ENCODE results near the gene TMEM167B.
"Not testable (repeated sequence)": the region's sequence is repeated elsewhere in the genome, so short reads cannot be mapped to it uniquely, and the experiment has no call there.

Gene TMEM167B

GRCh38 chr1:109090196-109091077, at the start of gene TMEM167B:
TSS of gene TMEM167B (plus strand) at chr1:109090764. CDS start at chr1:109090873, 109 bp downstream.
- no peaks in the 10 kb centered on the region for H3K27me3 ChIP-seq (ENCODE audit: control insufficient read depth, insufficient read depth, low read length)
- H3K9me3 ChIP-seq (ENCODE audit: control insufficient read depth, insufficient read depth, low read depth, low read length), result no peaks in the 10 kb centered on the region
- H3K4me1 ChIP-seq (ENCODE audit: control insufficient read depth, insufficient read depth, low read length), result peaks cover 11% of the 10 kb centered on the region; the same call in 1 of the 2 replicates
- peak within 1 kb of the TSS; percentile 0; the same call in 1 of the 2 replicates for H3K27ac ChIP-seq (ENCODE audit: low read depth, low read length)
- H3K4me3 ChIP-seq (ENCODE audit: low read depth, low read length), result peak within 1 kb of the TSS; percentile 76
- peaks cover 7% of the 10 kb centered on the region for H3K36me3 ChIP-seq (ENCODE audit: control insufficient read depth, insufficient read depth, low read length)
- H3K9ac ChIP-seq (ENCODE audit: low read length), result peak within 1 kb of the TSS; percentile 50

GRCh38 chr1:109040989-109041620, 49.5 kb upstream of the TMEM167B start:
- Histone ChIP-seq H3K4me1 (ENCODE audit: control insufficient read depth, insufficient read depth, low read length) (no peaks in the 10 kb centered on the region), H3K27me3 (ENCODE audit: control insufficient read depth, insufficient read depth, low read length) (no peaks in the 10 kb centered on the region), H3K9ac (ENCODE audit: low read length) (peak overlapping the region; percentile 70), H3K27ac (ENCODE audit: low read depth, low read length) (no peak overlapping the region), H3K36me3 (ENCODE audit: control insufficient read depth, insufficient read depth, low read length) (no peaks in the 10 kb centered on the region), H3K9me3 (ENCODE audit: control insufficient read depth, insufficient read depth, low read depth, low read length) (no peaks in the 10 kb centered on the region), H3K4me3 (ENCODE audit: low read depth, low read length) (peak overlapping the region; percentile 97)

GRCh38 chr1:109041621-109042468, 48.7 kb upstream of the TMEM167B start, which contains the start of gene WDR47:
TSS of gene WDR47 (minus strand) at chr1:109042102. CDS start at chr1:109023512, 18,590 bp downstream.
- Histone ChIP-seq H3K9me3 (ENCODE audit: control insufficient read depth, insufficient read depth, low read depth, low read length) (no peaks in the 10 kb centered on the region), H3K36me3 (ENCODE audit: control insufficient read depth, insufficient read depth, low read length) (no peaks in the 10 kb centered on the region), H3K4me3 (ENCODE audit: low read depth, low read length) (peak within 1 kb of the TSS; percentile 97), H3K4me1 (ENCODE audit: control insufficient read depth, insufficient read depth, low read length) (no peaks in the 10 kb centered on the region), H3K9ac (ENCODE audit: low read length) (peak within 1 kb of the TSS; percentile 70), H3K27ac (ENCODE audit: low read depth, low read length) (peak within 1 kb of the TSS; percentile 37; the same call in 1 of the 2 replicates), H3K27me3 (ENCODE audit: control insufficient read depth, insufficient read depth, low read length) (no peaks in the 10 kb centered on the region)

- no peak overlapping the region for H3K4me3 ChIP-seq (ENCODE audit: low read depth, low read length)
Measured at GRCh38 chr1:109045595-109045994, 45.0 kb upstream of the TMEM167B start.

GRCh38 chr1:109046671-109047070, 43.9 kb upstream of the TMEM167B start:
- Histone ChIP-seq H3K9ac (ENCODE audit: low read length) (no peak overlapping the region), H3K36me3 (ENCODE audit: control insufficient read depth, insufficient read depth, low read length) (no peaks in the 10 kb centered on the region), H3K9me3 (ENCODE audit: control insufficient read depth, insufficient read depth, low read depth, low read length) (no peaks in the 10 kb centered on the region), H3K27me3 (ENCODE audit: control insufficient read depth, insufficient read depth, low read length) (no peaks in the 10 kb centered on the region), H3K4me3 (ENCODE audit: low read depth, low read length) (no peak overlapping the region), H3K27ac (ENCODE audit: low read depth, low read length) (no peak overlapping the region), H3K4me1 (ENCODE audit: control insufficient read depth, insufficient read depth, low read length) (no peaks in the 10 kb centered on the region)

More at GRCh38 chr1:109045595-109045994, 45.0 kb upstream of the TMEM167B start:
- H3K9ac ChIP-seq (ENCODE audit: low read length), result no peak overlapping the region
- no peak overlapping the region for H3K27ac ChIP-seq (ENCODE audit: low read depth, low read length)
- H3K4me1 ChIP-seq (ENCODE audit: control insufficient read depth, insufficient read depth, low read length), result no peaks in the 10 kb centered on the region
- H3K36me3 ChIP-seq (ENCODE audit: control insufficient read depth, insufficient read depth, low read length), result no peaks in the 10 kb centered on the region
- H3K27me3 ChIP-seq (ENCODE audit: control insufficient read depth, insufficient read depth, low read length), result no peaks in the 10 kb centered on the region
- H3K9me3 ChIP-seq (ENCODE audit: control insufficient read depth, insufficient read depth, low read depth, low read length), result no peaks in the 10 kb centered on the region

- no peaks in the 10 kb centered on the region for H3K36me3 ChIP-seq (ENCODE audit: control insufficient read depth, insufficient read depth, low read length)
- peaks cover 2% of the 10 kb centered on the region; the same call in 1 of the 2 replicates for H3K9me3 ChIP-seq (ENCODE audit: control insufficient read depth, insufficient read depth, low read depth, low read length)
- no peaks in the 10 kb centered on the region for H3K27me3 ChIP-seq (ENCODE audit: control insufficient read depth, insufficient read depth, low read length)
- H3K27ac ChIP-seq (ENCODE audit: low read depth, low read length), result no peak overlapping the region
- no peak overlapping the region for H3K4me3 ChIP-seq (ENCODE audit: low read depth, low read length)
- no peak overlapping the region for H3K9ac ChIP-seq (ENCODE audit: low read length)
- H3K4me1 ChIP-seq (ENCODE audit: control insufficient read depth, insufficient read depth, low read length), result no peaks in the 10 kb centered on the region
Measured at GRCh38 chr1:109047339-109047738, 43.2 kb upstream of the TMEM167B start.

GRCh38 chr1:109048335-109048734, 42.2 kb upstream of the TMEM167B start:
- Histone ChIP-seq H3K9me3 (ENCODE audit: control insufficient read depth, insufficient read depth, low read depth, low read length) (peaks cover 6% of the 10 kb centered on the region; the same call in 1 of the 2 replicates), H3K27me3 (ENCODE audit: control insufficient read depth, insufficient read depth, low read length) (no peaks in the 10 kb centered on the region), H3K36me3 (ENCODE audit: control insufficient read depth, insufficient read depth, low read length) (no peaks in the 10 kb centered on the region), H3K9ac (ENCODE audit: low read length) (no peak overlapping the region), H3K4me3 (ENCODE audit: low read depth, low read length) (no peak overlapping the region), H3K4me1 (ENCODE audit: control insufficient read depth, insufficient read depth, low read length) (no peaks in the 10 kb centered on the region), H3K27ac (ENCODE audit: low read depth, low read length) (no peak overlapping the region)

- H3K27ac ChIP-seq (ENCODE audit: low read depth, low read length), result no peak overlapping the region
- peaks cover 6% of the 10 kb centered on the region; the same call in 1 of the 2 replicates for H3K9me3 ChIP-seq (ENCODE audit: control insufficient read depth, insufficient read depth, low read depth, low read length)
- H3K4me1 ChIP-seq (ENCODE audit: control insufficient read depth, insufficient read depth, low read length), result no peaks in the 10 kb centered on the region
- H3K9ac ChIP-seq (ENCODE audit: low read length), result no peak overlapping the region
- H3K27me3 ChIP-seq (ENCODE audit: control insufficient read depth, insufficient read depth, low read length), result no peaks in the 10 kb centered on the region
- H3K4me3 ChIP-seq (ENCODE audit: low read depth, low read length), result no peak overlapping the region
- H3K36me3 ChIP-seq (ENCODE audit: control insufficient read depth, insufficient read depth, low read length), result no peaks in the 10 kb centered on the region
Measured at GRCh38 chr1:109050228-109050995, 40.2 kb upstream of the TMEM167B start.

GRCh38 chr1:109052145-109052544, 38.4 kb upstream of the TMEM167B start:
- not testable (repeated sequence) for H3K4me3 ChIP-seq (ENCODE audit: low read depth, low read length); H3K27ac ChIP-seq (ENCODE audit: low read depth, low read length); H3K36me3 ChIP-seq (ENCODE audit: control insufficient read depth, insufficient read depth, low read length); H3K9ac ChIP-seq (ENCODE audit: low read length); H3K4me1 ChIP-seq (ENCODE audit: control insufficient read depth, insufficient read depth, low read length); H3K9me3 ChIP-seq (ENCODE audit: control insufficient read depth, insufficient read depth, low read depth, low read length); H3K27me3 ChIP-seq (ENCODE audit: control insufficient read depth, insufficient read depth, low read length)

GRCh38 chr1:109056064-109056463, 34.5 kb upstream of the TMEM167B start:
- no peak overlapping the region for H3K27ac ChIP-seq (ENCODE audit: low read depth, low read length)
- peaks cover 6% of the 10 kb centered on the region; the same call in 1 of the 2 replicates for H3K9me3 ChIP-seq (ENCODE audit: control insufficient read depth, insufficient read depth, low read depth, low read length)
- H3K4me1 ChIP-seq (ENCODE audit: control insufficient read depth, insufficient read depth, low read length), result no peaks in the 10 kb centered on the region
- no peak overlapping the region for H3K9ac ChIP-seq (ENCODE audit: low read length)
- no peaks in the 10 kb centered on the region for H3K36me3 ChIP-seq (ENCODE audit: control insufficient read depth, insufficient read depth, low read length)
- H3K27me3 ChIP-seq (ENCODE audit: control insufficient read depth, insufficient read depth, low read length), result no peaks in the 10 kb centered on the region
- H3K4me3 ChIP-seq (ENCODE audit: low read depth, low read length), result no peak overlapping the region

All from HUES6 (cell line).